T-helper 1 cell treated with Interleukin-12 subunit alpha and Interleukin-12 subunit beta and Interleukin-4 antibody, amounts not matched to agents 30 μg/mL and 1 μg/mL, for 36 hours (primary cell): ENCODE data around the gene ULBP1.
"Not testable (repeated sequence)": the region's sequence is repeated elsewhere in the genome, so short reads cannot be mapped to it uniquely, and the experiment has no call there.

Experiments used
- H3K27ac Mint-ChIP-seq: one replicate; pipeline ENCODE4 v1.8.0; 2021; ENCODE audit warnings: mild to moderate bottlenecking, mixed read lengths
- H3K27me3 Mint-ChIP-seq: one replicate; pipeline ENCODE4 v1.8.0; 2021; ENCODE audit warnings: low read depth, mixed read lengths
- H3K36me3 Mint-ChIP-seq: one replicate; pipeline ENCODE4 v1.8.0; 2021; ENCODE audit warnings: low read depth, mixed read lengths
- H3K4me1 Mint-ChIP-seq: one replicate; pipeline ENCODE4 v1.8.0; 2021; ENCODE audit warnings: low read depth, mixed read lengths
- H3K4me3 Mint-ChIP-seq: one replicate; pipeline ENCODE4 v1.8.0; 2021; ENCODE audit warnings: mild to moderate bottlenecking, moderate library complexity, mixed read lengths
- H3K9me3 Mint-ChIP-seq: one replicate; pipeline ENCODE4 v1.8.0; 2021; ENCODE audit warnings: mixed read lengths

Gene ULBP1

GRCh38 chr6:149990661-149991471 is 27.1 kb downstream of the ULBP1 start:
- Mint-ChIP-seq H3K27me3 (peaks cover 97% of the 10 kb centered on the region), H3K4me1 (peaks cover 32% of the 10 kb centered on the region), H3K9me3 (peaks cover 12% of the 10 kb centered on the region), H3K36me3 (peaks cover 7% of the 10 kb centered on the region), H3K4me3 (peak overlapping the region; percentile 79), H3K27ac (peak overlapping the region; percentile 14)

GRCh38 chr6:149991472-149991795 is 27.7 kb downstream of the ULBP1 start:
- H3K36me3 Mint-ChIP-seq, result not testable (repeated sequence)
- peaks cover 97% of the 10 kb centered on the region for H3K27me3 Mint-ChIP-seq

GRCh38 chr6:149991838-149992237 is 28.1 kb downstream of the ULBP1 start:
- peak overlapping the region; percentile 79 for H3K4me3 Mint-ChIP-seq

More at GRCh38 chr6:149991472-149991795, 27.7 kb downstream of the ULBP1 start:
- H3K27ac Mint-ChIP-seq, result not testable (repeated sequence)
- Mint-ChIP-seq H3K4me3 (peak overlapping the region; percentile 79), H3K4me1 (peaks cover 32% of the 10 kb centered on the region), H3K9me3 (peaks cover 12% of the 10 kb centered on the region)

GRCh38 chr6:149995235-149995750 is 31.6 kb downstream of the ULBP1 start:
- no peak overlapping the region for H3K4me3 Mint-ChIP-seq
- no peaks in the 10 kb centered on the region for H3K9me3 Mint-ChIP-seq
- peaks cover 87% of the 10 kb centered on the region for H3K27me3 Mint-ChIP-seq
- H3K4me1 Mint-ChIP-seq, result peaks cover 25% of the 10 kb centered on the region
- no peak overlapping the region for H3K27ac Mint-ChIP-seq
- H3K36me3 Mint-ChIP-seq, result peaks cover 6% of the 10 kb centered on the region

More at GRCh38 chr6:149991838-149992237, 28.1 kb downstream of the ULBP1 start:
- peaks cover 32% of the 10 kb centered on the region for H3K4me1 Mint-ChIP-seq
- H3K9me3 Mint-ChIP-seq, result peaks cover 12% of the 10 kb centered on the region
- peaks cover 97% of the 10 kb centered on the region for H3K27me3 Mint-ChIP-seq
- H3K36me3 Mint-ChIP-seq, result peaks cover 7% of the 10 kb centered on the region
- no peak overlapping the region for H3K27ac Mint-ChIP-seq

GRCh38 chr6:149995971-149996370 is 32.2 kb downstream of the ULBP1 start:
- Mint-ChIP-seq H3K36me3 (peaks cover 5% of the 10 kb centered on the region), H3K4me1 (peaks cover 27% of the 10 kb centered on the region), H3K9me3 (no peaks in the 10 kb centered on the region), H3K4me3 (no peak overlapping the region), H3K27me3 (peaks cover 85% of the 10 kb centered on the region), H3K27ac (no peak overlapping the region)

GRCh38 chr6:149999636-150000035 is 35.9 kb downstream of the ULBP1 start:
- Mint-ChIP-seq H3K4me3 (no peak overlapping the region), H3K9me3 (peaks cover 8% of the 10 kb centered on the region), H3K4me1 (peaks cover 44% of the 10 kb centered on the region), H3K36me3 (peaks cover 22% of the 10 kb centered on the region), H3K27ac (no peak overlapping the region), H3K27me3 (peaks cover 57% of the 10 kb centered on the region)

- H3K4me1 Mint-ChIP-seq, result peaks cover 47% of the 10 kb centered on the region
- H3K4me3 Mint-ChIP-seq, result peak overlapping the region; percentile 49
- H3K27me3 Mint-ChIP-seq, result peaks cover 45% of the 10 kb centered on the region
- peaks cover 22% of the 10 kb centered on the region for H3K36me3 Mint-ChIP-seq
- H3K9me3 Mint-ChIP-seq, result peaks cover 8% of the 10 kb centered on the region
- H3K27ac Mint-ChIP-seq, result peak overlapping the region; percentile 70
Measured at GRCh38 chr6:150001295-150002008, 37.7 kb downstream of the ULBP1 start.

GRCh38 chr6:150002710-150003109 is 39.0 kb downstream of the ULBP1 start:
- Mint-ChIP-seq H3K27ac (no peak overlapping the region), H3K9me3 (peaks cover 8% of the 10 kb centered on the region), H3K27me3 (peaks cover 39% of the 10 kb centered on the region), H3K36me3 (peaks cover 22% of the 10 kb centered on the region), H3K4me1 (peaks cover 51% of the 10 kb centered on the region), H3K4me3 (no peak overlapping the region)

- Mint-ChIP-seq H3K4me3 (peak overlapping the region; percentile 93), H3K27me3 (peaks cover 38% of the 10 kb centered on the region), H3K27ac (peak overlapping the region; percentile 98), H3K4me1 (peaks cover 51% of the 10 kb centered on the region), H3K36me3 (peaks cover 22% of the 10 kb centered on the region)
- H3K9me3 Mint-ChIP-seq, result not testable (repeated sequence)
Measured at GRCh38 chr6:150003599-150003998, 39.9 kb downstream of the ULBP1 start.

- H3K27ac Mint-ChIP-seq, result peak overlapping the region; percentile 98
- H3K4me1 Mint-ChIP-seq, result peaks cover 51% of the 10 kb centered on the region
- peaks cover 8% of the 10 kb centered on the region for H3K9me3 Mint-ChIP-seq
- H3K4me3 Mint-ChIP-seq, result peak overlapping the region; percentile 93
- peaks cover 22% of the 10 kb centered on the region for H3K36me3 Mint-ChIP-seq
- peaks cover 43% of the 10 kb centered on the region for H3K27me3 Mint-ChIP-seq
Measured at GRCh38 chr6:150004101-150004782, 40.5 kb downstream of the ULBP1 start.

GRCh38 chr6:150004783-150005717 is 41.3 kb downstream of the ULBP1 start:
- Mint-ChIP-seq H3K9me3 (peaks cover 8% of the 10 kb centered on the region), H3K27ac (peak overlapping the region; percentile 98), H3K4me3 (peak overlapping the region; percentile 93), H3K27me3 (peaks cover 43% of the 10 kb centered on the region), H3K36me3 (peaks cover 18% of the 10 kb centered on the region), H3K4me1 (peaks cover 44% of the 10 kb centered on the region)

- H3K4me1 Mint-ChIP-seq, result peaks cover 36% of the 10 kb centered on the region
- H3K27ac Mint-ChIP-seq, result peak overlapping the region; percentile 81
- H3K9me3 Mint-ChIP-seq, result peaks cover 8% of the 10 kb centered on the region
- H3K27me3 Mint-ChIP-seq, result peaks cover 43% of the 10 kb centered on the region
- peaks cover 17% of the 10 kb centered on the region for H3K36me3 Mint-ChIP-seq
- H3K4me3 Mint-ChIP-seq, result peak overlapping the region; percentile 93
Measured at GRCh38 chr6:150005761-150006651, 42.3 kb downstream of the ULBP1 start.

GRCh38 chr6:150006961-150007464 is 43.3 kb downstream of the ULBP1 start:
- H3K4me3 Mint-ChIP-seq, result no peak overlapping the region
- H3K9me3 Mint-ChIP-seq, result peaks cover 5% of the 10 kb centered on the region
- peaks cover 49% of the 10 kb centered on the region for H3K27me3 Mint-ChIP-seq
- H3K27ac Mint-ChIP-seq, result no peak overlapping the region
- H3K4me1 Mint-ChIP-seq, result peaks cover 25% of the 10 kb centered on the region
- peaks cover 8% of the 10 kb centered on the region for H3K36me3 Mint-ChIP-seq
